HG02571 (cell line): ENCODE results near the gene C11orf86.

Source experiments
- ATAC-seq: cut with Tn5 transposase; IDR thresholded peaks from one replicate; pipeline ENCODE4 v1.9.1; 2021; ENCODE audit warnings: mild to moderate bottlenecking, moderate library complexity; ENCODE audit not compliant: unreplicated experiment

The C11orf86 gene

DNA sequence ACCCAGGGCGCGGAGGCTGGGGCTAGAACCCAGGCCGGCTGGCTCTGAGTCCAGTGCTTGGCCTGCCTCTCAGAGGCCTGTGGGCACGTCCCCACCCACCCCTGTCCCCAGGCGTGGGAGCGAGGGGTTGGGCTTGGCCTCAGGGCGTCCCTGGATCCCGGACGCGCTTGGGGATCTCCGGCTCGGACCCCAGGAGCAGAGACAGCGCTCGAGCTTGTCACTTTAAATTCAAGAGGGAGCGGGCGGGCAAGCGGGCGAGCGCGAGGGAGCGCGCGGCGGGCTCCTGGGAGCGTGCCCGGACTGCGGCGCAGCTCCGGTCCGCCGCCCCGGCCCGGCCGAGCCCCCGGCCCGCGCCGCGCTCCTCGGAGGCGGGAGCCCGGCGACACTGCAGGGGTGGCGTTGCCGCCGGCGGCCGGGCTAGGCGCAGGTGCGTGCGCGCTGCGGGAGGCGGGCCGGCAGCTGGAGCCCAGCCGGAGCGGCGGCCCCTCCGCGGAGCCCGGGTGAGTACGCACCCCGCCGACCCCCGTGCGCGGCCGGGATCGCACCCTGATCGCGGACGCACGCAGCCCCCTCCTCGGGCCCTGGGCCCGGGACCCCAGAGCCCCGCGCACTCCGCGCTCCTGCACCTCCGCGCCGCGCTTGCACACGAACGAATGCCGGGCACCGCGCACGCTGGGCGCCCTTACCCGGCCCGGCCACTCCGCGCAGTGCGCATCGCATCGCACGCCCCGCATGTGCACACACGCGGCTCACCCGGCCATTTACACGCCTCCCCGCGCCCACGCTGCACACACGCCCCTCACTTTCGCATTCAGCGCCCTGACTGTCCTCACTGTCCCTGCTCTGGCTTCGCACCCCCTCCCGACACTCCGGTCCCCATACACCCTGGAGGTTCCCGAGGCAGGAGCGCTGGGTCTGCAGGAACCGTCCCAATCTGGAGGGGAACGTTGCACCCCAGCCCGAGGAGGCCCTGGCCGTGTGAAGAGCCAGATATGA lies 48.2 kb downstream of the C11orf86 start, which contains the start of gene SYT12:
TSS of gene SYT12 (plus strand) at position 174 of the 996 bp plus-strand sequence. CDS start 7,011 bp downstream, outside the sequence.
- no peak for ATAC-seq

DNA sequence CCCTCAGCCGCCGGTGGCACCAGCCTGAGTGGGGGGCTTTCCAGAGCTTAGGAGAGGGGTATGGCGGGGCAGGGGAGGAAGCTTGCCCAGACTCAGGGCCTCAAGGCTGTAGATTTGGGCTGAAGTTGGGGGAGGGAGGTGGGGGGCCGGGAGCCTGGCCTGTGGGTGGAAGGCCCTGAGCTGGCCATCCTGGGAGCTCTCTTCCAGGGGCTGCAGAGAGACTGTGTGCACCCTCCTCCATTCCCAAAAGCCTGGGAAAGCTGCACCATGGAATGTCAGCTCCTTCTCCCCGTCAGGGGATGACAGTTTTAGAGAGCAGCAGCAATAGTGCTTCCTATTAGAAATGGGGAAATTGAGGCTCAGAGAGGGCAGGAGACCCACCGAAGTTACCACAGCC lies 48.9 kb downstream of the C11orf86 start:
- ATAC-seq: no peak

GRCh38 chr11:67024410-67024809 lies 49.3 kb downstream of the C11orf86 start:
- no peak for ATAC-seq

GRCh38 chr11:67024966-67025365 lies 49.9 kb downstream of the C11orf86 start:
- no peak for ATAC-seq

DNA sequence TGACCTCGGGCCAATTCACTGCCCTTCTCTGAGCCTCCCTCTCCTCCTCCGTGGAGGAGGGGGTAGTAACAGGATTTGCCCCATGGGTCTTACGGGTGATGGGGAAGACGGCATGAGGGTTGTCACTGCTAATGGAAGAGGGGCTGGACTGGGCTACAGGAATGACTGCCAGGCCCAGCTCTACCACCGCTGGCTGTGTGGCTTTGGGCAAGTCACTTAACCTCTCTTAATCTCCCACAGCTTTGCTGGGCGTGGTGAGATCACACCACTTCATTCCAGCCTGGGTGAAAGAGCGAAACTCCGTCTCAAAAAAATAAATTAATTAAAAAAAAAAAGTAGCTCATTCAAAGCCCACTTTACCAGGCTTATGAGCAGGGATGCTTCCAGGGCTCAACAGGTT lies 50.6 kb downstream of the C11orf86 start:
- ATAC-seq: no peak
